GM19328 (cell line): ENCODE data around the gene C14orf180.

Source experiments
- ATAC-seq: cut with Tn5 transposase; IDR thresholded peaks from one replicate; pipeline ENCODE4 v1.9.1; 2021; ENCODE audit warnings: mild to moderate bottlenecking, moderate library complexity; ENCODE audit not compliant: unreplicated experiment

Gene C14orf180

GRCh38 chr14:104549536-104550339, 29.8 kb upstream of the C14orf180 start:
- ATAC-seq, result no peak

- ATAC-seq, result no peak
Measured at GRCh38 chr14:104550340-104550860, 29.2 kb upstream of the C14orf180 start.

GRCh38 chr14:104550861-104551728, 28.5 kb upstream of the C14orf180 start:
- ATAC-seq, result no peak

GRCh38 chr14:104551851-104552737, 27.5 kb upstream of the C14orf180 start:
- no peak for ATAC-seq

- no peak for ATAC-seq
Measured at GRCh38 chr14:104552738-104553125, 26.8 kb upstream of the C14orf180 start.

- no peak for ATAC-seq
Measured at GRCh38 chr14:104553166-104554087, 26.1 kb upstream of the C14orf180 start.

GRCh38 chr14:104554088-104554607, 25.4 kb upstream of the C14orf180 start:
- ATAC-seq, result no peak

- ATAC-seq, result no peak
Measured at GRCh38 chr14:104554608-104555429, 24.7 kb upstream of the C14orf180 start.

GRCh38 chr14:104555430-104556255, 23.9 kb upstream of the C14orf180 start:
- ATAC-seq, result no peak

GRCh38 chr14:104556256-104557021, 23.1 kb upstream of the C14orf180 start:
- no peak for ATAC-seq

- ATAC-seq, result no peak
Measured at GRCh38 chr14:104557086-104557485, 22.5 kb upstream of the C14orf180 start.

- ATAC-seq, result no peak
Measured at GRCh38 chr14:104557766-104558165, 21.8 kb upstream of the C14orf180 start.

GRCh38 chr14:104558231-104559027, 21.1 kb upstream of the C14orf180 start:
- no peak for ATAC-seq

- no peak for ATAC-seq
Measured at GRCh38 chr14:104559028-104559803, 20.3 kb upstream of the C14orf180 start.

GRCh38 chr14:104559804-104560585, 19.6 kb upstream of the C14orf180 start:
- no peak for ATAC-seq
